Progenitor cell of endocrine pancreas (in vitro differentiated cells): ENCODE measurements around the gene NEMF. TPM values are rescaled to one million over a fixed set of nuclear protein-coding genes. Genes with fewer than 3 reads are reported as not detected.

Experiments
- DNase-seq: peaks from one replicate; pipeline ENCODE4 v3.0.0; 2021; ENCODE audit warnings: low spot score; ENCODE audit not compliant: unreplicated experiment
- H3K27ac Mint-ChIP-seq: 2 replicates; pipeline ENCODE4 v1.8.0; 2021; ENCODE audit warnings: mild to moderate bottlenecking, moderate library complexity, mixed read lengths
- H3K27me3 Mint-ChIP-seq: 2 replicates; pipeline ENCODE4 v1.8.0; 2021; ENCODE audit warnings: mixed read lengths
- H3K36me3 Mint-ChIP-seq: 2 replicates; pipeline ENCODE4 v1.8.0; 2022; ENCODE audit warnings: mixed read lengths; ENCODE audit not compliant: insufficient read depth
- H3K4me1 Mint-ChIP-seq: 2 replicates; pipeline ENCODE4 v1.8.0; 2021; ENCODE audit warnings: low read depth, mixed read lengths
- H3K4me3 Mint-ChIP-seq: 2 replicates; pipeline ENCODE4 v1.8.0; 2021; ENCODE audit warnings: low read depth, mild to moderate bottlenecking, moderate library complexity, mixed read lengths
- H3K9me3 Mint-ChIP-seq: 2 replicates; pipeline ENCODE4 v1.8.0; 2021; ENCODE audit warnings: low read depth, mixed read lengths
- CTCF ChIP-seq: fragments of 200-600 bp; sonication (generic); IDR thresholded peaks from one replicate; pipeline ENCODE4 v1.5.0; 2021; ENCODE audit warnings: antibody characterized with exemption, mild to moderate bottlenecking; ENCODE audit not compliant: unreplicated experiment
- total RNA-seq: library from RNA; stranded (reverse); gene quantifications from 2 replicates; pipeline ENCODE4 v1.2.1, GENCODE V29; 2021

Gene NEMF
- total RNA-seq, 1 donor from 2014 or later, result 86.1 TPM

GRCh38 chr14:49870908-49871307, 18.3 kb upstream of the NEMF start:
- Mint-ChIP-seq H3K27ac (no peak overlapping the region), H3K9me3 (no peaks in the 10 kb centered on the region), H3K4me3 (no peak overlapping the region), H3K27me3 (no peaks in the 10 kb centered on the region), H3K36me3 (no peaks in the 10 kb centered on the region), H3K4me1 (peaks cover 4% of the 10 kb centered on the region)
- DNase-seq, result no peak
- no peak for TF ChIP-seq CTCF

GRCh38 chr14:49868720-49869114, 16.1 kb upstream of the NEMF start:
- Mint-ChIP-seq H3K27me3 (no peaks in the 10 kb centered on the region), H3K9me3 (no peaks in the 10 kb centered on the region), H3K27ac (peak overlapping the region; percentile 96), H3K4me3 (peak overlapping the region; percentile 80), H3K36me3 (no peaks in the 10 kb centered on the region), H3K4me1 (peaks cover 4% of the 10 kb centered on the region)
- DNase-seq, result no peak
- TF ChIP-seq CTCF, result no peak

- TF ChIP-seq CTCF, result no peak
- H3K4me3 Mint-ChIP-seq, result peak overlapping the region; percentile 87
- DNase-seq, result peak; percentile 91
- H3K27ac Mint-ChIP-seq, result peak overlapping the region; percentile 97
- H3K4me1 Mint-ChIP-seq, result peaks cover 4% of the 10 kb centered on the region
- H3K36me3 Mint-ChIP-seq, result no peaks in the 10 kb centered on the region
- H3K9me3 Mint-ChIP-seq, result no peaks in the 10 kb centered on the region
- no peaks in the 10 kb centered on the region for H3K27me3 Mint-ChIP-seq
Observed at GRCh38 chr14:49867831-49868719, 15.5 kb upstream of the NEMF start.

- Mint-ChIP-seq H3K27me3 (no peaks in the 10 kb centered on the region), H3K27ac (no peak overlapping the region), H3K4me3 (no peak overlapping the region), H3K4me1 (peaks cover 4% of the 10 kb centered on the region), H3K36me3 (no peaks in the 10 kb centered on the region), H3K9me3 (no peaks in the 10 kb centered on the region)
- TF ChIP-seq CTCF, result peak; percentile 90
- DNase-seq, result peak; percentile 77
Observed at GRCh38 chr14:49865431-49865859, 12.9 kb upstream of the NEMF start.

GRCh38 chr14:49863487-49864281, 11.1 kb upstream of the NEMF start:
- no peak for TF ChIP-seq CTCF
- no peak overlapping the region for H3K27ac Mint-ChIP-seq

More at GRCh38 chr14:49863487-49864281, 11.1 kb upstream of the NEMF start:
- H3K36me3 Mint-ChIP-seq, result no peaks in the 10 kb centered on the region
- DNase-seq, result no peak
- no peaks in the 10 kb centered on the region for H3K9me3 Mint-ChIP-seq
- no peaks in the 10 kb centered on the region for H3K27me3 Mint-ChIP-seq
- H3K4me1 Mint-ChIP-seq, result peaks cover 3% of the 10 kb centered on the region
- H3K4me3 Mint-ChIP-seq, result no peak overlapping the region
